HG02870 (cell line): Measurements from ENCODE around the gene SSRP1.
"Not testable (repeated sequence)": the region's sequence is repeated elsewhere in the genome, so short reads cannot be mapped to it uniquely, and the experiment has no call there.

Experiments
- ATAC-seq: cut with Tn5 transposase; IDR thresholded peaks from one replicate; pipeline ENCODE4 v1.9.1; 2021; ENCODE audit warnings: mild to moderate bottlenecking, moderate library complexity; ENCODE audit not compliant: unreplicated experiment

The SSRP1 gene

GRCh38 chr11:57303280-57303989 is 32.3 kb downstream of the SSRP1 start:
- ATAC-seq = no peak

DNA sequence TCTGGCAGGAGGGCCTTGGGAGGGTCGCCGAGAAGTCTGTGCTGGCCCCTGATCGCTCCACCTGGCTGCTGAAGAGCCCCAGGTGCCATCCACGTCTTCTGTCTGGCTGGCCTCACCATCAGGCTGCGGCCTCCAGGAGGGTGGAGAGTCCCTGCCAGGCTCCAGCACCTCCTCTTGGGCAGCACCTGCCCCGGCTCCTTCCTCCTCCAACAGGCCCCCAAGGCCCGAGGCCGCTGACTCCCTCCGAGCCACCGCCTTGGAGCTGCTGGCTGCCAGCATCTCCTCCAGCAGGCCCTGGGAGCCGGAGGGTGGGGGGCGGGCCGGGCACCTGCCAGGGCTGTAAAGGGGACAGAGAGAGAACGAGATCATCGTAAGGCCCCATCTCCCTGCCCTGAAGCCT is 33.2 kb downstream of the SSRP1 start:
- ATAC-seq = no peak

- no peak for ATAC-seq
These were observed 33.8 kb downstream of the SSRP1 start for GRCh38 chr11:57301711-57302423.

DNA sequence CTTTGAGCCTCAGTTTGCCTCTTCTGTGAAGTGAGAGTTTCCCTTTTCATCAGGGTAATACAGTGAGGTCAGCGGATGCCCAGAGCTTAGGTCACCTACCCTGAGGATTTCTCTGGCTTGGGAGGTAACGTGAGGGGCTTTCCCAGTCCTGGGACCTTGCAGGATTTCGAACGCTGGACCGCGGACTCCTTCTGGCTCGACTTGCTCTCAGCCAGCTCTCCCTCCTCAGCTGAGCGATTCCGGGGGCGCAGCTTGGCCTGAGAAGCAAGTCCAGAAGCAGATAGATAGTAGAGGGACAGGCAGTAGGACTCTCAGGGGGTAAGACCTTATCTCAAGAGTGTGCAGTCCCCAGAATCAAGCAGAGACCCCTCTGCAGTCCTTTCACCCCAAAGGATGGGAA is 34.9 kb downstream of the SSRP1 start:
- no peak for ATAC-seq

GRCh38 chr11:57299150-57299737 is 36.4 kb downstream of the SSRP1 start:
- ATAC-seq = no peak

DNA sequence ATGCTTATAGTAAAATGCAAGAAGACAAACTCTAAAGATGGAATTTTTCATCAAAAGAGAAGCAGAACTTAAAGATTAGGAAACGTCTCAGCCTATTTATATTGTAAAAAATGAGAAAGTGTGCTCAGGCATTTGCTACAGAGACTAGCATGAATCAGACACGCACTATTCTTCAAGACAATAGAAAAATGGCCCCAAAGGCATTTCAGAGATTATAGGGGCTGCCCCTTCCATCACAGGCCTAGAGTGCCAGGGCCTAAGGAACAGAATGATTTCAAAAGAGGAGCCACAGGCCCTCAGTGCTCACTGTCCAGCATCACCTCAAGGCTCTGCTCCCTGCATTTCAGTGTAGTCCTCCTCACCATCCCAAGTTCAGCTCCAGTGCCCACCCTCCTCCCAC is 38.5 kb downstream of the SSRP1 start:
- no peak for ATAC-seq

GRCh38 chr11:57296205-57296604 is 39.5 kb downstream of the SSRP1 start:
- not testable (repeated sequence) for ATAC-seq

DNA sequence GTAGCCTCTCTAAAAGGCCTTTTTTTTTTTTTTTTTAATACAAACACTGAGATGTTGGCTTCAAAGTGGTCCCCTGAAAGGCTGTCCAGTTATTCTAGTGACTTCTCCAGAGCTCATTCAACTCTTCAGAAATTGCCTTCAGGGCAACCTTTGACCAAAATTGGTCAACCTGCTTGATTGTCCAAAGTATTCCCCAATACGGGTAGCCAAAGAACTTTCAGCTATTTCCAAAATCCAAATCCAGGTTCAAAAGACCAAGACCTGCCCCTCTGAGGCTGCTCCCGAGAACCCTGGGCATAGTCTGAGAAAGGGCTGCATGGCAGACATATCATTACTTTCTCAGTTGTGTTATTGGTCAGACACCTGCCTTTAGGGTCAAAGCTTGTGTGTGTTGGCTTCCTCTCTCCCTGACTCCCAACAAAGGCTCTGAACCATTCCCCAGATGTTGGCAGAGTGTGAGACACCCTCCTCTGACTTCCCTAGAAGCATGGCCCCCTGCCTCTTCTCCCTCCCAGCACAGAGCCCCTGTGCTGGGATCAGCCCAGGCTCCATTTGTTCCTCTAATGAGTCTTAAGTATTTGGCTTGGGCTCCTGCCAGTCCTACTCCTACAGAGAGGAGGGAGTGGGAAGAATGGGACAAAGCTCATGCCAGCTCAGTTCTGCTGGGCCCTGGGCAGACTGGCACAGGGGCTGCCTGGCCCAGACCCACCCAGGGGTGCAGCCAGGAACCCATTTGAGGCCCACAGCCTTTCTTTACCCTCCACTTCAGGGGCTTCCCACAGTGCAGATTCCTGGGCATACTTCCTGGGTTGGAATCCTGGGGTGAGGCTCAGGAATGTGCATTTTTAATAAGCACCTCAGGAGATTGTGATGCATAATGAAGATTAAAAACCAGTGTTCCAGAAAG is 41.2 kb downstream of the SSRP1 start:
- ATAC-seq = no peak

GRCh38 chr11:57290288-57290687 is 45.4 kb downstream of the SSRP1 start:
- no peak for ATAC-seq

GRCh38 chr11:57288771-57289579 is 46.7 kb downstream of the SSRP1 start:
- ATAC-seq = no peak

DNA sequence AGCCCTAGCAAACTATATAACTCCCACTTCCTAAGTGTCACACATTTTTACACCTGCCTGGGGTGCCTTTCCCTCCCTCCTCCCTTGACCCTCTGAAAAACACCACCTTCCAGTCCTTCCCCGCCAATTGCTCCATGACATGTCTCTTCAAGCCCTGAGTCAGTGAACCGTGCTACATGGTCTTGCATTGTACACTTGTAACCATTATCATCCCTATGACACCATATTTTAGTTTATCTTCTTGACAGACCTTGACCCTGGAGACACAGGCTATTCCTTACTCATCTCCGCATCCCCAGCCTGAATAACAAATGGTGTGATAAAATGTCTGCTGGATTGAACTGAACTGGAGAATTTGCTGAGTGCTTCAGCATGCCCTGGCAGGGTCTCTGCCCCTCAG is 47.8 kb downstream of the SSRP1 start:
- no peak for ATAC-seq

DNA sequence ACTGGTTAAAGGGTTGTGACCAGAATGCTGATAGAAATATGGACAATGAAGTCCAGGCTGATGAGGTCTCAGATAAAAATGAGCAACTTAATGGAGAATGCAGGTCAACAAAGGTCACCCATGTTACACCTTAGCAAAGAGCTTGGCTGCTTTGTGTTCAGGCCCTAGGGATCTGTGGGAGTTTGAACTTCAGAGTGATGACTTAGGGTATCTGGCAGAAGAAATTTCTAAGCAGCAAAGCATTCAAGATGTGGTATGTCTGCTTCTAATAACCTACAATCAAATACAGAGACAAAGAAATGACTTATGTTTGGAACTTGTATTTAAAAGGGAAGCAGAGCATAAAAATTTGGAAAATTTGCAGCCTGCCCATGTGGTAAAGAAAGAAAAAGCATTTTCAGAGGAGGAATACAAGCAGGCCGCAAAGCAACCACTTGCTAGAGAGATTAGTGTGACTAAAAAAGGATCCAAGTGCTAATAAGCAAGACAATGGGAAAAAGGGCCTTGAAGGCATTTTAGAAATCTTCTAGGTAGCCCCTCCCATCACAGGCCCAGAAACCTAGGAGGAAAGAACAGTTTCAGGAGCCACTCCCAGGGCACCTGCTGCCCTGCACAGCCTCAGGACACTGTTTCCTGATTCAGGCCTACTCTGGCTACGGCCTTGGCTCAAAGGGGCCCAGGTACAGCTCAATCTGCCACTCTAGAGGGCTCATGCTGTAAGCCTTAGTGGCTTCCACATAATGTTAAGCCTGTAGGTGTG is 52.3 kb downstream of the SSRP1 start:
- no peak for ATAC-seq

- ATAC-seq = not testable (repeated sequence)
These were observed 54.1 kb downstream of the SSRP1 start for GRCh38 chr11:57281546-57281945.

DNA sequence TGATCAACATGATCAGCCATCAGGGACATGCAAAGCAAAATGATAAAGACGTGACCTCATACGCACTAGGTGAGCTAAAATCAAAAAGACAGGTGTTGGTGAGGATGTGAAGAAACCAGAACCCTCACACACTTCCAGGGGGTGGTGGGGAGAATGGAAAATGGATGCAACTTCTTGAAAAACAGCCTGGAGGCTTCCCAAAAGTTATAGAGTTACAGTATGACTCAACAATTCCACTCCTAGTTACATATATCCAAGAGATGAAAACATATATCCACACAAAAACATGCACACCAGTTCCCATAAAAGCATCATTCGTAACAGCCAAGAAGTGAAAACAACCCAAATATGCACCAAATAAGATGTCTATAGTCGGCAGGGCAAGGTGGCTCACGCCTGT is 56.6 kb downstream of the SSRP1 start:
- ATAC-seq = no peak

DNA sequence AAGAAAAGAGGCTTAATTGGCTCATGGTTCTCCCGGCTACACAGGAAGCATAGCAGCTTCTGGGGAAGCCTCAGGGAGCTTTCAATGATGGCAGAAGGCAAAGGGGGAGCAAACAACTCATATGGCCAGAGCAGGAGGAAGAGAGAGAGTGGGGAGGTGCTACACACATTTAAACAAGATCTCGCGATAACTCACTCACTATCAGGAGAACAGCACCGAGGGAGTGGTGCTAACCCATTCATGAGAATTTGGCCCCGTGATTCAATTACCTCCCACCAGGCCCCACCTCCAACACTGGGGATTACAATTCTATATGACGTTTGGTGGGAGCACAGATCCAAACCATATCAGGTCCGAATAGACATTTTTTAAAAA is 57.0 kb downstream of the SSRP1 start:
- no peak for ATAC-seq

DNA sequence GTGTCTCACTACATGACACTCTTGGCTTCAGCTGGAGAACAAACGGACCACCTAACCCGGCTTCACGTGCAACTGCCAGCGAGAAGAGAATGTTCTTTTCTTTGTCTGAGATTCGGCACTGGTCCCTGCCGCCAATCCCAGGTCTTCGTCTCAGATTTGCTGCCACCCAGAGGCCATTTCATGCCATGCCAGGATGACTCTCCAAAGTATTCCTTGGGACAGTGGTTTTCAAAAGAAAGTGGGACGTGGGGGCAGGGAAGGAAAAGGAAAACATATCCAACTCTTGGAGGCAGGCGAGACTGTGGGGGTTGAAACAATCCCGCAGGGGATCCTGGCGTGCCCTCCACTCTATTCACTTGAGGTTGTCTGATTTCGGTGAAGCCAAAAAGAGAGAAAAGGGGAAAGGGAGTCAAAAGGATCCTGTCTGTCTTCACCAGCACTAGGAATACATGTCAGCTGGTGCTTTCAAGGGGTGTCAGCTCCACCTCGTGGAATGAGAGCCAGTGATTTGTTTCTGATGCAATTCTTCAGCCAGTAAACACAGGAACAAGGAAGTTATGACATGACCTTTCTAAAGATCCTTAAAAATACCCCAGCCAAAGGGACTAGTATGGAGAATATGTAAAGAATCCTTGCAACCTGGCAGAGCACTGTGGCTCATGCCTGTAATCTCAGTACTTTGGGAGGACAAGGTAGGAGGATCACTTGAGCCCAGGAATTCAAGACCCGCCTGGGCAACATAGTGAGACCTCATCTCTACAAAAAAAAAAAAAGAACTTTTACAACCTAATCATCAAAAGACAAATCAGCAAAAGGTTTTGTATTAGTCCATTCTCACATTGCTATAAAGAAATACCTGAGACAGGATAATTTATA is 57.6 kb downstream of the SSRP1 start:
- ATAC-seq = peak; percentile 84

- ATAC-seq = no peak
These were observed 58.6 kb downstream of the SSRP1 start for GRCh38 chr11:57276971-57277675.
